ENCODE measurements around the gene ST14. TPM values are rescaled to one million over a fixed set of nuclear protein-coding genes. Genes with fewer than 3 reads are reported as not detected.

The ST14 gene
- polyA plus RNA-seq, 1 donor (not counting 4 experiments of a cell fraction or from before 2014, with no cell fraction given) = 45.8 TPM

DNA sequence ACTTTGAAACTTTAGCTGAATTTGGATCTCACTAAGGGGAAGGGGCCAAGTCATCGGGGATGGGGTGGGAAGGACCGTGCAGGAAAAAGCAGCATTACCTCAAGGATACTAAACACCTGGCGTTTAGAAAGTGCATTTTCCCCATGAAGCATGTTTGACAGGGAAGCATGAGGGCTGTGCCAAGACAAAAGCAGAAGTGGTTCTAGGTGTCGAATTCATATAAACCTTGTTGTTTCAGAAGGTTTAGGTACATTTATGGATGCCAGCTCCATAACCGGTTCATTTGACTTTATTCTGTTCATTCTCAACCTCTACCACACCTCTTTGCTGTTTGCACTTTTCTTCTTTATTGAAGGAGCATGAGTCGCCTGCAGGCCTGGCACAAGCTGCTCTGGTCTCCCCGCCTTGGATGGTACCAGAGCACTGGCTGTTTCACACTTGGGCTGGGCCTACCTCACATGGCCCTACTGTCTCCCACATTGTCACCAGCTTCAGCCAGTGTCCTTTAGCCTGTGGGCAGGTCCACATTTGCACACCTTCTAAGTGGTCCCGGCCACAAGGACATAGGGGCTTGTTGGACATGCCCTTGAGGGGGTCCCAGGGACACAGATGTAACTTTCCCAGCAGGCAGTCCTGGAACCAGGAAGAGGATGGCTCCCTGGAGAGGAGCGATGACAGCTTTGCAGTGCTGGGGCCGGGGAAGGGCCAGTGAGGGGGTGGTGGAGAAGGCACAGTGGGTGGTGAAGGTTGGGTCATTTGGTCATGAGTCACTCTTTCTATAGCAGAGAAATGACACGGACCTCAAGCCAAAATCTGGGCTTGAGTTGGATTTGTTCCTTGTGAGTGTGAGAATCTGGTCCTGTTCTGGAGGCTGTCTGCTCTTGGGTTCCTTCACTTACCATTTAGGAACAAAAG lies 3.2 kb upstream of the ST14 start:
- Histone ChIP-seq H3K79me2 (ENCODE audit: control insufficient read depth, insufficient read depth, low read length) (peaks cover 13% of the 10 kb centered on the region), H3K27ac (ENCODE audit: control insufficient read depth, insufficient read depth, low read length) (no peak overlapping the region), H3K9me3 (ENCODE audit: control insufficient read depth, low read depth, low read length) (no peaks in the 10 kb centered on the region), H3K27me3 (ENCODE audit: control insufficient read depth, extremely low read depth, insufficient read depth, low read length) (peaks cover 15% of the 10 kb centered on the region), H3K4me1 (ENCODE audit: control insufficient read depth, extremely low read depth, insufficient read depth, low read length) (peaks cover 8% of the 10 kb centered on the region), H3K4me3 (ENCODE audit: control insufficient read depth in 2 of 3, extremely low read depth in 1 of 3, insufficient read depth in 2 of 3, low read depth in 1 of 3, low read length in 3 of 3) (no peak overlapping the region), H2AFZ (ENCODE audit: control insufficient read depth, low read length) (no peak overlapping the region), H3K9ac (ENCODE audit: control insufficient read depth, extremely low read depth, insufficient read depth, low read length) (no peak overlapping the region), H3K36me3 (ENCODE audit: control insufficient read depth in 2 of 2, extremely low read depth in 1 of 2, insufficient read depth in 2 of 2, low read length in 2 of 2) (no peaks in the 10 kb centered on the region), H3K9me1 (ENCODE audit: control insufficient read depth, extremely low read depth, insufficient read depth, low read length) (peaks cover 3% of the 10 kb centered on the region), H3K4me2 (ENCODE audit: control insufficient read depth, extremely low read depth, insufficient read depth, low read depth, low read length) (no peak overlapping the region), H4K20me1 (ENCODE audit: control insufficient read depth, extremely low read depth, insufficient read depth, low read length) (peaks cover 3% of the 10 kb centered on the region)
- dilution Hi-C loops (cut with MboI; ENCODE audit: extremely low pct_ligation_motif_present, low sequenced_read_pairs) = no loop called here
- no peak for FAIRE-seq
- no peak for TF ChIP-seq EZH2 (IDR thresholded peaks at IDR 0.05; ENCODE audit: low read length)
- TF ChIP-seq CTCF (optimal IDR thresholded peaks at IDR 0.05 in 1 of 3, IDR thresholded peaks at IDR 0.05 in 1 of 3, conservative IDR thresholded peaks at IDR 0.05 in 1 of 3; ENCODE audit: extremely low read depth in 1 of 3, insufficient read depth in 2 of 3, low read length in 3 of 3) = no peak
- no peak for DNase-seq (ENCODE audit: low read depth, low spot score)

- dilution Hi-C loops (cut with MboI; ENCODE audit: extremely low pct_ligation_motif_present, low sequenced_read_pairs) = no loop called here
- H3K27ac ChIP-seq (ENCODE audit: control insufficient read depth, insufficient read depth, low read length) = no peak overlapping the region
- H3K4me1 ChIP-seq (ENCODE audit: control insufficient read depth, extremely low read depth, insufficient read depth, low read length) = peaks cover 15% of the 10 kb centered on the region
- TF ChIP-seq EZH2 (IDR thresholded peaks at IDR 0.05; ENCODE audit: low read length) (no peak), CTCF (optimal IDR thresholded peaks at IDR 0.05 in 1 of 3, IDR thresholded peaks at IDR 0.05 in 1 of 3, conservative IDR thresholded peaks at IDR 0.05 in 1 of 3; ENCODE audit: extremely low read depth in 1 of 3, insufficient read depth in 2 of 3, low read length in 3 of 3) (no peak)
- H3K9me3 ChIP-seq (ENCODE audit: control insufficient read depth, low read depth, low read length) = no peaks in the 10 kb centered on the region
- H3K79me2 ChIP-seq (ENCODE audit: control insufficient read depth, insufficient read depth, low read length) = peaks cover 20% of the 10 kb centered on the region
- no peak overlapping the region for H3K9ac ChIP-seq (ENCODE audit: control insufficient read depth, extremely low read depth, insufficient read depth, low read length)
- H3K4me2 ChIP-seq (ENCODE audit: control insufficient read depth, extremely low read depth, insufficient read depth, low read depth, low read length) = no peak overlapping the region
- H3K4me3 ChIP-seq (ENCODE audit: control insufficient read depth in 2 of 3, extremely low read depth in 1 of 3, insufficient read depth in 2 of 3, low read depth in 1 of 3, low read length in 3 of 3) = no peak overlapping the region
- DNase-seq (ENCODE audit: low read depth, low spot score) (no peak), FAIRE-seq (no peak)
- no peak overlapping the region for H2AFZ ChIP-seq (ENCODE audit: control insufficient read depth, low read length)
- H3K9me1 ChIP-seq (ENCODE audit: control insufficient read depth, extremely low read depth, insufficient read depth, low read length) = peaks cover 7% of the 10 kb centered on the region
- H3K36me3 ChIP-seq (ENCODE audit: control insufficient read depth in 2 of 2, extremely low read depth in 1 of 2, insufficient read depth in 2 of 2, low read length in 2 of 2) = no peaks in the 10 kb centered on the region
- peaks cover 4% of the 10 kb centered on the region for H4K20me1 ChIP-seq (ENCODE audit: control insufficient read depth, extremely low read depth, insufficient read depth, low read length)
- H3K27me3 ChIP-seq (ENCODE audit: control insufficient read depth, extremely low read depth, insufficient read depth, low read length) = peaks cover 15% of the 10 kb centered on the region
Measured at GRCh38 chr11:130157101-130157500, 2.5 kb upstream of the ST14 start.

Measured in keratinocyte (primary cell).